ENCODE data around the gene EIF1AD. TPM values are rescaled to one million over a fixed set of nuclear protein-coding genes. Genes with fewer than 3 reads are reported as not detected.
"Not testable (repeated sequence)": the region's sequence is repeated elsewhere in the genome, so short reads cannot be mapped to it uniquely, and the experiment has no call there.

The EIF1AD gene
- total RNA-seq, 4 donors from 2014 or later = 25.3 to 34.9 (median 28.2) TPM

- Histone ChIP-seq H3K4me3 (no peak overlapping the region), H3K27ac (replicated peaks in 1 of 4) (no peak overlapping the region), H3K36me3 (no peaks in the 10 kb centered on the region), H3K4me1 (no peaks in the 10 kb centered on the region), H3K27me3 (peaks cover 0 to 21% (median 0%) of the 10 kb centered on the region in 4 donors), H3K9me3 (no peaks in the 10 kb centered on the region)
- DNase-seq (ENCODE audit: extremely low spot score) = no peak
- TF ChIP-seq CTCF (IDR thresholded peaks at IDR 0.05) = no peak
- no peak for TF ChIP-seq POLR2A (IDR thresholded peaks at IDR 0.05; ENCODE audit: low read depth)
- TF ChIP-seq EP300 (IDR thresholded peaks at IDR 0.05) = no peak
- no peak for TF ChIP-seq POLR2AphosphoS5 (IDR thresholded peaks at IDR 0.05)
- 90% methylated on average over 5 of the region's 5 CpGs for WGBS
- intact Hi-C loops (cut with DNase I) = no loop called here
These were observed 34.4 kb upstream of the EIF1AD start for GRCh38 chr11:66036334-66036710.

- no peak for DNase-seq (ENCODE audit: extremely low spot score)
- Histone ChIP-seq H3K4me1 (no peaks in the 10 kb centered on the region), H3K27ac (replicated peaks in 1 of 4) (no peak overlapping the region), H3K4me3 (no peak overlapping the region), H3K9me3 (no peaks in the 10 kb centered on the region), H3K36me3 (no peaks in the 10 kb centered on the region), H3K27me3 (peaks cover 0 to 21% (median 0%) of the 10 kb centered on the region in 4 donors)
- 71% methylated on average over 6 of the region's 9 CpGs for WGBS
- TF ChIP-seq EP300 (IDR thresholded peaks at IDR 0.05) = no peak
- intact Hi-C loops (cut with DNase I) = no loop called here
These were observed 33.8 kb upstream of the EIF1AD start for GRCh38 chr11:66035653-66036333.

GRCh38 chr11:66032957-66033735 lies 31.2 kb upstream of the EIF1AD start:
- no peak for TF ChIP-seq CTCF (IDR thresholded peaks at IDR 0.05)
- TF ChIP-seq EP300 (IDR thresholded peaks at IDR 0.05) = no peak
- no peak for TF ChIP-seq POLR2AphosphoS5 (IDR thresholded peaks at IDR 0.05)
- no peak for TF ChIP-seq POLR2A (IDR thresholded peaks at IDR 0.05; ENCODE audit: low read depth)
- Histone ChIP-seq H3K27me3 (peaks cover 0 to 21% (median 0%) of the 10 kb centered on the region in 4 donors), H3K4me3 (no peak overlapping the region), H3K27ac (replicated peaks in 1 of 4) (no peak overlapping the region), H3K9me3 (no peaks in the 10 kb centered on the region), H3K4me1 (no peaks in the 10 kb centered on the region), H3K36me3 (no peaks in the 10 kb centered on the region)
- DNase-seq (ENCODE audit: extremely low spot score) = no peak
- intact Hi-C loops (cut with DNase I) = no loop called here
- 87% methylated on average over 8 of the region's 8 CpGs for WGBS

GRCh38 chr11:66026017-66026529 lies 24.1 kb upstream of the EIF1AD start, which contains the start of gene CATSPER1:
Gene CATSPER1 (minus strand): TSS chr11:66026479. CDS start chr11:66026379, 100 bp downstream.
- Histone ChIP-seq H3K27me3 (no peaks in the 10 kb centered on the region), H3K9me3 (no peaks in the 10 kb centered on the region), H3K4me3 (no peak within 1 kb of the TSS), H3K4me1 (peaks cover 7 to 14% (median 11%) of the 10 kb centered on the region in 4 donors), H3K27ac (replicated peaks in 1 of 4) (no peak within 1 kb of the TSS), H3K36me3 (no peaks in the 10 kb centered on the region)
- no peak for TF ChIP-seq EP300 (IDR thresholded peaks at IDR 0.05)
- no peak for TF ChIP-seq POLR2AphosphoS5 (IDR thresholded peaks at IDR 0.05)
- DNase-seq (ENCODE audit: extremely low spot score) = no peak
- intact Hi-C loops (cut with DNase I) = no loop called here
- 83% methylated on average over 9 of the region's 18 CpGs for WGBS

- H3K4me1 ChIP-seq = peaks cover 7 to 14% (median 11%) of the 10 kb centered on the region in 4 donors
- H3K27me3 ChIP-seq; DNase-seq (ENCODE audit: extremely low spot score); intact Hi-C loops (cut with DNase I); H3K4me3 ChIP-seq; H3K9me3 ChIP-seq; H3K36me3 ChIP-seq; H3K27ac ChIP-seq (replicated peaks in 1 of 4): not testable (repeated sequence)
- WGBS = 85% methylated on average over 5 of the region's 5 CpGs
These were observed 21.2 kb upstream of the EIF1AD start for GRCh38 chr11:66023186-66023440.

GRCh38 chr11:66022401-66023185 lies 20.6 kb upstream of the EIF1AD start:
- 20% methylated on average over 44 of the region's 46 CpGs for WGBS
- Histone ChIP-seq H3K36me3 (no peaks in the 10 kb centered on the region), H3K27me3 (no peaks in the 10 kb centered on the region), H3K4me3 (peak overlapping the region; percentile 22 to 33 (median 25)), H3K9me3 (no peaks in the 10 kb centered on the region), H3K27ac (replicated peaks in 1 of 4) (no peak overlapping the region), H3K4me1 (peaks cover 7 to 14% (median 11%) of the 10 kb centered on the region in 4 donors)
- DNase-seq (ENCODE audit: extremely low spot score) = no peak
- peak in 1 of 2 donors; percentile 56 for TF ChIP-seq POLR2AphosphoS5 (IDR thresholded peaks at IDR 0.05)
- TF ChIP-seq CTCF (IDR thresholded peaks at IDR 0.05) = peak; percentile 93 to 100 (median 94)
- no peak for TF ChIP-seq POLR2A (IDR thresholded peaks at IDR 0.05; ENCODE audit: low read depth)
- no peak for TF ChIP-seq EP300 (IDR thresholded peaks at IDR 0.05)
- intact Hi-C loops (cut with DNase I) = no loop called here
